GM18868 (cell line): ENCODE data around the gene TMEM245.

Source experiments
- ATAC-seq: cut with Tn5 transposase; IDR thresholded peaks from one replicate; pipeline ENCODE4 v1.9.1; 2021; ENCODE audit warnings: mild to moderate bottlenecking, moderate library complexity; ENCODE audit not compliant: unreplicated experiment

TMEM245 gene

GRCh38 chr9:109119439-109120203, at the start of gene TMEM245:
TSS of gene TMEM245 (minus strand) at chr9:109119947. CDS start at chr9:109119913, 34 bp downstream.
- peak; percentile 90 for ATAC-seq

DNA sequence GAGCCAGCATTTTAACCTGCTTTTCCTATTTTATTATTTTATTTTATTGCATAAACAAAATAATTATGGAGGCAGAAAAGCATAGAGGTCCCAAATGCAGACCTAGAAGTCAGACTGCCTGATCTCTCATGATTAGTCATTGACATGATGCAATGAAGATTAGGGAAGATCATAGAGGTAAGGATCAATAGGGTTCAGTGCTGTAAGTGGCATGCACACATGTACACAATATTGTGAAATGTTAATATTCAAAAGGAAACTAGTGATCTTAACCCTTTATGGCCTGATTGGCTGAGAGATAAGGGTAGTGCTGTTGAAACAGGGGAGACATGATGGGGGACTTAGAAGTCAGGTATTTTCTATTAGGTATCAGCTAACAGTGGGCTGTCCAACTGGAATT, 48.4 kb upstream of the TMEM245 start:
- ATAC-seq = no peak

DNA sequence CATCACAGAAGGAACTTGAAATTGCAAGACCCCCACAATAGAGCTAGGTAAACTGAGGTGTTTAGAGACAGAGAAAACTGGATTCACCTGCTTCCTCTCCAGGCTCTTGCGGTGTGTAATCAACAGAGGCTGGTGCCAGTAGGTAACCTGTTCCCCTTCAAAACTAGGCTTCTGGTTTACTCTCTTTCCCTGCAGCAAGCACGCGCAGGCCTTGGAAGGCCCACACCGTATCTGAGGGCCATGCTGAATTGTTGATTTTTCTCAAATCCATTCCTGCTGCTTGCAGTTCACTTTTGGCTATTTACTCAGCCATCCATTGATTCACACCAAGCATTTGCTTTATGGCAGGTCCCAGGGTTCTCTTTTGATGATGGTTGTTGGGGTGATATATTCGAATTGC, 48.0 kb upstream of the TMEM245 start:
- no peak for ATAC-seq

DNA sequence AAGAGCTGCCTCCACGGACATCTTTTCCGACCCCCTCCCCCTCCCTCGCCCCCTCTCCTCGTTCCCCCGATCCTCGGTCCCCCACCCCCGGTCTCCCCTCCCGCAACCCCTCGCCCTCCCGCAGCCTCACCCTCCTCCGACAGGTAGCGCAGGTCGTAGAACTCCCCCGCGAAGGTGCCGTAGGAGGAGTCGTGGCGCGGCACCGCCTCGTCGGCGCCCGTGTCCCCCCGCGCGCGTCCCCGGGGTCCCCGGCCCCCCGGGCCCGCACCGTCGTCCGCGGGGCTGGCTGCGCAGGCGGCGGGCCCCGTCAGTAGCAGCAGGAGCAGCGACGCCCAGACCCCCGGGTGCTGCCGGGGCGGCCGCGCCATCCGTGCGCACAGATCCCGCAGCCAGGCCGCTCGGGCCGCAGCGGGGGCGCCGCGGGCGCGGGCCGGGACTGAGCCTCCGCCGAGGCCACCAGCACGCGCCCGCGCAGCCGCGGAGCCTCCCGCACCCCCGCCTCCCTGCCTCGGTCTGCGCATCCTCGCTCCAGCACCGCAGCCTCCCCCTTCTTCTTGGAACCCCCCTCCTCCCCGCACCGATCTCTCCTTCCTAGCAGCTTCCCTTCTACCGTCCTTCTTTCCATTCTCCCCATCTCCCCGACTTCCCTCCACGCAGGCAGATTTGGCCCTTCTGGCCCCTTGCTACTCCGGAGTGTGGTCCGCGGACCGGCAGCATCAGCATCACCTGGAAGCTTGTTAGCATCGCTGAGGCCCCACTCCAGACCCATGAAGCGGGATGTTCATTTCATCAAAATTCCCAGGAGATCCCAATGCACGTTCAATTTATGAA, 47.2 kb upstream of the TMEM245 start, which contains the start of gene FRRS1L:
FRRS1L (minus strand) TSS at position 479 of the 831 bp plus-strand sequence; CDS start at position 368, 111 bp downstream.
- ATAC-seq = no peak

- ATAC-seq = no peak
These were observed 46.5 kb upstream of the TMEM245 start for GRCh38 chr9:109166171-109166770.

DNA sequence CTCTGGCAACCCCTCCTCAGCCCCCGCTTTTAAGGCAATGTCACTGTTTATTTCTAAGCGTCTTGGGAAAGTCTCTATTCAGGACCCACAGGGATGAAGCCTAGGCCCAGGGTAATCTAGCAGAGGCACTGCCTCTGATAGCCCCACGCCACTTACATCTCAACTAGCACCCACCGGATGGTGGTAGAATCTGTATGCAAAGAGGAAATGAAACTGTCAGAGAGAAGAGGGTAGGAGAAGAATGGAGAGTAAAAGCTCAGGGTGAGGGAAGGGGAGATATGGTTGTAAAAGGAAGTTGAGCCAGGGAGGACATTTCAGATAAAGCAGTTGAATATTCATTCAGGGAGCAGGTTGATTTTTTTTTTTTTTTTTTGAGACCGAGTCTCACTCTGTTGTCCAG, 44.3 kb upstream of the TMEM245 start:
- peak; percentile 96 for ATAC-seq

DNA sequence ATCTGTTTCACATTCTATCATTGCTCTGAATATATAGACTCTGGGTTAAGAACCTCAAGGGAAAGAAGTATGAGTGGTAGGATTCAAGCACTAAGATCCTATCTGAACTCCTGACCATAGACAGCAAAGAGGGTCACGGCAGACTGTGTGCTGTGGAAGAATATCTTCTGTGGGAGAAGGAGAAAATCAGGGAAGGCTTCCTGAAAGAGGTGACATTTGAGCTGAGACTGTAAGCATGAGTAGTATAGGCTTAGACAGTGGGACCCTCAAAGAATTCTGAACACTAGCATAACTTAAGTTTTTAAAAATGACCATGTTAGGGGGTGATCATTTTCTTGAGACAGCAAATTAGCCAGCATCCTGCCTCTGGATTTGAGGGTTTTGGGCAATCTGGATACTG, 43.4 kb upstream of the TMEM245 start:
- ATAC-seq = no peak

- no peak for ATAC-seq
These were observed 42.9 kb upstream of the TMEM245 start for GRCh38 chr9:109162677-109163076.

DNA sequence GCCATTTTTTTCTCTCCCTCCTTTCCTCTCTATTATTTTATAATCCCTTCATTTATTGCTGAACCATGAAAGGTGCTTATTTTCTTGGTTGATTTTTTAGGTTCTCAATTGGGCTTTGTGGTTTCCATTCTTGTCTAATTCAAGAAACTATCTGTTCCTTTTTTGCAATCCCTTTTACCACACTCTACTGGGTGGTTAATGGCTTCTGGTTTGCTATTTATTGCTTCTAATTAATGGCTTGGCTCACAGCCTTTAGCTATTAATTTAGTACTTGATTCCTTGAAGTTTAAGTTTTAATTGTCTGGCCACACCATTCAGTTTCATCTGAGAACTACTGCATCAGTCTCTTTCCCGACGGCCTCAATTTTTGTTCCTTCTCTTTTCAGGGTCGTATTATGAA, 41.7 kb upstream of the TMEM245 start:
- ATAC-seq = no peak

DNA sequence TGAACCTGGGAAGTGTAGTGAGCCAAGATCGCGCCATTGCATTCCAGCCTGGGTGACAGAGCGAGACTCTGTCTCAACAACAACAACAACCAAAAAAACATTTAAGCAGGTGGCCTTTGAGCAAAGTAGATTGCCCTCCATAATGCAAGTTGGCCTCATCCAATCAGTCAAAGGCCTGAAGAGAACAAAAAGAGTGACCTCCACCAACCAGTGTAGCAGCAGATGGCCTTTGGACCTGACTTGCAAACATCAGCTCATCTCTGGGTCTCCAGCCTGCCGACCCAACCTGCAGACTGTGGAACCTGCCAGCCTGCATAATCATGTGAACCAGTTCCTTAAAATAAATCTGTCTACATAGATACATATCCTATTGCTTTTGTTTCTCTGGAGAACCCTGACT, 39.8 kb upstream of the TMEM245 start:
- ATAC-seq = no peak

GRCh38 chr9:109158651-109159050, 38.9 kb upstream of the TMEM245 start:
- ATAC-seq = no peak

- no peak for ATAC-seq
These were observed 37.0 kb upstream of the TMEM245 start for GRCh38 chr9:109156708-109157107.

GRCh38 chr9:109150925-109151545, 31.3 kb upstream of the TMEM245 start:
- ATAC-seq = no peak

- no peak for ATAC-seq
These were observed 30.0 kb upstream of the TMEM245 start for GRCh38 chr9:109149722-109150121.

- no peak for ATAC-seq
These were observed 29.3 kb upstream of the TMEM245 start for GRCh38 chr9:109149089-109149488.

DNA sequence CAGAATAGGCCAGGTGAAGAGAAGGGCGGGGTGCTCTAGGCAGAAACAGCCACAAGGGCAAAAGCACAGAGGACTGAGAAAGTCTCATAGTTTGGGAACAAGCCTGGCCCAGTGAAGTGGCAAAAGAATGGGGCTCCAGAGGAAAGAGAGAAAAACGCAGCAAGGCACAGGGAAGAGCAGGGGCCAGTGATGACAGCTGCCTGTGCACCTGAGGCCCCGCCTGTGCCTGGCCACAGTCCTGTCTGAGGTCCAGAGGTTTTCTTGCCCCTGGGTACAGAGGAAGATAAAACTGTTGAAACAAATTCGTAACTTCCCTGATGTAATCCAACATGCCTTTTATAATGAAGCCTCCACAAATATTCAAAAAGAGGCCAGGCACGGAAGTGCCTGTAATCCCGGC, 25.3 kb upstream of the TMEM245 start:
- ATAC-seq = no peak

DNA sequence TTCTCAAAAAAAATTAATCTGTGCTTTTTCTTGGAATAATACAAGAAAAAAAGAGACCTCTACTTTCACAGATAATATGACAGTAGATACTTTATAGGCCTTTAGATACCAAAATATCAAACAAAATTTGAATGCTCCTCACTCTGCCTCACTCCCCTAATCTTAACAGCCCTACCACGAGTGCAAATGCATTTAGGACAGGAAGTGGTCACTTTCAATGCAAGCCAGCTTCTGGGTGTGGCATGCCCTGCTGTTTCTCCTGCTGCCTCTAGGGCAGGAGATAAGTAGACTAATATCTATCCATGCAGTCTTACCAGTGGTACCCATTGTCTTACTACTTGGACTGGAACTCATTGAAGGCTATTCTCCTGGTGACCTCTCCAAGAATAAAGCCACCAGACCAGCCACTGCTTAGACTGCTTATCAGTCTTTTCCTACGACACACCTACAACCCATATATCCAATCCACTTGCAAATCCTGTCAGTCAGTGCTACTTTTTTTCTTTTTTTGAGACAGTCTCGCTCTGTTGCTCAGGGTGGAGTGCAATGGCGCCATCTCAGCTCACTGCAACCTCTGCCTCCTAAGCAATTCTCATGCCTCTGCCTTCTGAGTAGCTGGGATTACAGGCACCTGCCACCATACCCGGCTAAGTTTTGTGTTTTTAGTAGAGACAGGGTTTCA, 24.3 kb upstream of the TMEM245 start:
- peak; percentile 99 for ATAC-seq

GRCh38 chr9:109141375-109141774, 21.6 kb upstream of the TMEM245 start:
- no peak for ATAC-seq

DNA sequence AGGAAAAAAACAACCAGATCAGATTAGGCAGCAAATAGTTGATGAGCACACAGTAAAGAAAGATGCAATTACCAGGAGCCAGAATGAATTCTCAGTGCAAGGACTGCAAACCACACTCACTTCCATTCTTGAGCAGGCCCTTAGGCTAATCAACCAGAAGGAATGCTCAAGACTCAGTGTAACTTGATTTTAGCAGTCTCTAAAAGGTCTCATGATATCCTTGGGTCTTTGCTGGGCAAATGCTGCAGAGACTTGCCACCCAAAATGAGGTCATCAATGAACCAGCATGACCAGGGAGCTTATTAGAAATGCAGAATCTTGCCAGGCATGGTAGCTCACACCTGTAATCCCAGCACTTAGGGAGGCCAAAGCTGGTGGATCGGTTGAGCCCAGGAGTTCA, 20.1 kb upstream of the TMEM245 start:
- no peak for ATAC-seq

DNA sequence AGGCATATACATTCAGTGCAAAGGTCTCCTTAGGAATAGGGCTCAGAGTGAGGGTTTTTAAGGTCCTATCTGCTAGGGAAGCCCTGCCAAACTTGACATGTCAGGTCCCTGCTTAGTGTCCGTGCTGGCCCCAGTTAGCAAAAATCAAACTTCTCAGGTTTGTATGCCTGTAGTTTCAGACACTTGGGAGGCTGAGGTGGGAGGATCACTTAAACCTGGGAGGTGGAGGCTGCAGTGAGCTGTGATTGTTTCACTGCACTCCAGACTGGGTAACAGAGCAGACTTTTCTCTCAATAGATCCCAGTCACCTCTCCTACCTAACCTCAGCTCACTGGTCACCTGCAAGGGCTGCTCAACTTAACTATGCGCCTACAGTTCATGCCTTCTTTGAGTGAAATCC, 18.7 kb upstream of the TMEM245 start:
- no peak for ATAC-seq

DNA sequence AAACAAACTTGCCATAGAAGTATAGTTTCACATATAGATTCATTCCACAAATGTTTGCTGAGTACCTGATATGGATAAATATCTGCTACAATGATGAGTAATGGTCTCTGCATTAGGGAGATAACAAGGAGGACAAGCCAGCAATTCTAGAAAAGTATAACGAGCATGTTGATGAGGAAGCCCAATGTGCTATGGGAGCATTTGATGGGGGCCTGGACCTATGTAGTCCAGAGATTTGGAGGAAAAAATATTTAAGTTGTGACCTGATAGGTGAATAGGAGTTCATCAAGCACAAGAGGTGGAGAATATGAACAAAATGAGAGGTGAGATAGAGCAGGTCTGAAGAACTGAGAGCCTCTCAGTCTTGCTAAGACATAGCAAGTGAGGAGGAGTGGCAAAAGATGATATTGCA, 14.4 kb upstream of the TMEM245 start:
- no peak for ATAC-seq
